Activated naive CD8-positive, alpha-beta T cell treated with anti-CD3 and anti-CD28 coated beads, Interleukin-2, amount 50 U/mL, for 24 hours (primary cell): ENCODE data around the gene SLC35F1.

ENCODE experiments used
- ATAC-seq: fragments of 150-1000 bp; cut with Tn5 transposase; one replicate; pipeline ENCODE4 v1.10.0; 2021
- DNase-seq: peaks from one replicate; pipeline ENCODE4 v3.0.0; 2021
- H3K27ac Mint-ChIP-seq: one replicate; pipeline ENCODE4 v1.8.0; 2021; ENCODE audit warnings: mild to moderate bottlenecking, mixed read lengths
- H3K27me3 Mint-ChIP-seq: one replicate; pipeline ENCODE4 v1.8.0; 2021; ENCODE audit warnings: mixed read lengths
- H3K36me3 Mint-ChIP-seq: one replicate; pipeline ENCODE4 v1.8.0; 2021; ENCODE audit warnings: low read depth, mixed read lengths
- H3K4me1 Mint-ChIP-seq: one replicate; pipeline ENCODE4 v1.8.0; 2021; ENCODE audit warnings: mixed read lengths
- H3K4me3 Mint-ChIP-seq: one replicate; pipeline ENCODE4 v1.8.0; 2021; ENCODE audit warnings: mild to moderate bottlenecking, moderate library complexity, mixed read lengths
- H3K9me3 Mint-ChIP-seq: one replicate; pipeline ENCODE4 v1.8.0; 2021; ENCODE audit warnings: mixed read lengths

SLC35F1 gene

GRCh38 chr6:117915846-117916245 is 8.8 kb downstream of the SLC35F1 start:
- Mint-ChIP-seq H3K27ac (no peak overlapping the region), H3K4me3 (no peak overlapping the region), H3K27me3 (peaks cover 18% of the 10 kb centered on the region), H3K4me1 (no peaks in the 10 kb centered on the region), H3K36me3 (no peaks in the 10 kb centered on the region), H3K9me3 (no peaks in the 10 kb centered on the region)
- ATAC-seq, result no peak
- no peak for DNase-seq

- DNase-seq, result no peak
- no peaks in the 10 kb centered on the region for H3K9me3 Mint-ChIP-seq
- no peaks in the 10 kb centered on the region for H3K36me3 Mint-ChIP-seq
- no peaks in the 10 kb centered on the region for H3K4me1 Mint-ChIP-seq
- peaks cover 17% of the 10 kb centered on the region for H3K27me3 Mint-ChIP-seq
- no peak for ATAC-seq
- no peak overlapping the region for H3K4me3 Mint-ChIP-seq
- H3K27ac Mint-ChIP-seq, result no peak overlapping the region
Measured at GRCh38 chr6:117916483-117916882, 9.4 kb downstream of the SLC35F1 start.

GRCh38 chr6:117917176-117917575 is 10.1 kb downstream of the SLC35F1 start:
- no peak for ATAC-seq
- H3K36me3 Mint-ChIP-seq, result no peaks in the 10 kb centered on the region
- no peak overlapping the region for H3K4me3 Mint-ChIP-seq

GRCh38 chr6:117918454-117918853 is 11.4 kb downstream of the SLC35F1 start:
- Mint-ChIP-seq H3K27ac (no peak overlapping the region), H3K4me1 (no peaks in the 10 kb centered on the region), H3K9me3 (no peaks in the 10 kb centered on the region), H3K27me3 (peaks cover 3% of the 10 kb centered on the region), H3K36me3 (no peaks in the 10 kb centered on the region), H3K4me3 (no peak overlapping the region)
- ATAC-seq, result no peak
- no peak for DNase-seq

More at GRCh38 chr6:117917176-117917575, 10.1 kb downstream of the SLC35F1 start:
- no peak overlapping the region for H3K27ac Mint-ChIP-seq
- H3K4me1 Mint-ChIP-seq, result no peaks in the 10 kb centered on the region
- peaks cover 10% of the 10 kb centered on the region for H3K27me3 Mint-ChIP-seq
- DNase-seq, result no peak
- no peaks in the 10 kb centered on the region for H3K9me3 Mint-ChIP-seq

- H3K9me3 Mint-ChIP-seq, result no peaks in the 10 kb centered on the region
Measured at GRCh38 chr6:117919275-117919674, 12.2 kb downstream of the SLC35F1 start.

GRCh38 chr6:117919775-117920729 is 13.0 kb downstream of the SLC35F1 start:
- Mint-ChIP-seq H3K9me3 (no peaks in the 10 kb centered on the region), H3K4me1 (no peaks in the 10 kb centered on the region), H3K36me3 (no peaks in the 10 kb centered on the region), H3K27ac (no peak overlapping the region), H3K4me3 (no peak overlapping the region), H3K27me3 (peaks cover 3% of the 10 kb centered on the region)
- DNase-seq, result no peak
- ATAC-seq, result peak; percentile 47

More at GRCh38 chr6:117919275-117919674, 12.2 kb downstream of the SLC35F1 start:
- H3K27ac Mint-ChIP-seq, result no peak overlapping the region
- H3K36me3 Mint-ChIP-seq, result no peaks in the 10 kb centered on the region
- no peak for ATAC-seq
- H3K27me3 Mint-ChIP-seq, result peaks cover 3% of the 10 kb centered on the region
- H3K4me1 Mint-ChIP-seq, result no peaks in the 10 kb centered on the region
- DNase-seq, result no peak
- H3K4me3 Mint-ChIP-seq, result no peak overlapping the region

- peaks cover 2% of the 10 kb centered on the region for H3K36me3 Mint-ChIP-seq
- ATAC-seq (no peak), DNase-seq (no peak)
- no peak overlapping the region for H3K27ac Mint-ChIP-seq
- no peaks in the 10 kb centered on the region for H3K4me1 Mint-ChIP-seq
- no peak overlapping the region for H3K4me3 Mint-ChIP-seq
- H3K9me3 Mint-ChIP-seq, result peaks cover 25% of the 10 kb centered on the region
- peaks cover 3% of the 10 kb centered on the region for H3K27me3 Mint-ChIP-seq
Measured at GRCh38 chr6:117924690-117925089, 17.6 kb downstream of the SLC35F1 start.

- peaks cover 33% of the 10 kb centered on the region for H3K9me3 Mint-ChIP-seq
- no peak overlapping the region for H3K4me3 Mint-ChIP-seq
- H3K36me3 Mint-ChIP-seq, result peaks cover 2% of the 10 kb centered on the region
- DNase-seq (no peak), ATAC-seq (no peak)
- H3K4me1 Mint-ChIP-seq, result no peaks in the 10 kb centered on the region
- no peaks in the 10 kb centered on the region for H3K27me3 Mint-ChIP-seq
- no peak overlapping the region for H3K27ac Mint-ChIP-seq
Measured at GRCh38 chr6:117927866-117928265, 20.8 kb downstream of the SLC35F1 start.

GRCh38 chr6:117928833-117929232 is 21.8 kb downstream of the SLC35F1 start:
- no peak for DNase-seq
- ATAC-seq, result no peak
- H3K4me3 Mint-ChIP-seq, result no peak overlapping the region
- no peaks in the 10 kb centered on the region for H3K27me3 Mint-ChIP-seq
- peaks cover 33% of the 10 kb centered on the region for H3K9me3 Mint-ChIP-seq
- H3K4me1 Mint-ChIP-seq, result no peaks in the 10 kb centered on the region
- no peak overlapping the region for H3K27ac Mint-ChIP-seq
- peaks cover 2% of the 10 kb centered on the region for H3K36me3 Mint-ChIP-seq

GRCh38 chr6:117929501-117929900 is 22.4 kb downstream of the SLC35F1 start:
- Mint-ChIP-seq H3K36me3 (peaks cover 2% of the 10 kb centered on the region), H3K27ac (no peak overlapping the region), H3K9me3 (peaks cover 33% of the 10 kb centered on the region), H3K4me1 (no peaks in the 10 kb centered on the region), H3K4me3 (no peak overlapping the region), H3K27me3 (peaks cover 1% of the 10 kb centered on the region)
- ATAC-seq (no peak), DNase-seq (no peak)

- DNase-seq (no peak), ATAC-seq (no peak)
- Mint-ChIP-seq H3K4me3 (no peak overlapping the region), H3K27me3 (peaks cover 1% of the 10 kb centered on the region), H3K4me1 (no peaks in the 10 kb centered on the region), H3K27ac (no peak overlapping the region), H3K36me3 (peaks cover 2% of the 10 kb centered on the region), H3K9me3 (peaks cover 33% of the 10 kb centered on the region)
Measured at GRCh38 chr6:117930645-117931044, 23.6 kb downstream of the SLC35F1 start.

- DNase-seq (no peak), ATAC-seq (no peak)
- Mint-ChIP-seq H3K27ac (no peak overlapping the region), H3K4me3 (no peak overlapping the region), H3K9me3 (peaks cover 29% of the 10 kb centered on the region), H3K36me3 (peaks cover 2% of the 10 kb centered on the region), H3K27me3 (peaks cover 1% of the 10 kb centered on the region), H3K4me1 (no peaks in the 10 kb centered on the region)
Measured at GRCh38 chr6:117932001-117932400, 24.9 kb downstream of the SLC35F1 start.

GRCh38 chr6:117932676-117933075 is 25.6 kb downstream of the SLC35F1 start:
- no peaks in the 10 kb centered on the region for H3K4me1 Mint-ChIP-seq
- no peak overlapping the region for H3K4me3 Mint-ChIP-seq
- DNase-seq, result no peak
- H3K27me3 Mint-ChIP-seq, result peaks cover 1% of the 10 kb centered on the region
- no peak overlapping the region for H3K27ac Mint-ChIP-seq
- no peak for ATAC-seq
- peaks cover 2% of the 10 kb centered on the region for H3K36me3 Mint-ChIP-seq
- H3K9me3 Mint-ChIP-seq, result peaks cover 23% of the 10 kb centered on the region

GRCh38 chr6:117933471-117933870 is 26.4 kb downstream of the SLC35F1 start:
- Mint-ChIP-seq H3K27ac (no peak overlapping the region), H3K9me3 (peaks cover 17% of the 10 kb centered on the region), H3K36me3 (peaks cover 2% of the 10 kb centered on the region), H3K4me3 (no peak overlapping the region), H3K27me3 (peaks cover 1% of the 10 kb centered on the region), H3K4me1 (no peaks in the 10 kb centered on the region)
- DNase-seq (no peak), ATAC-seq (no peak)

- no peak overlapping the region for H3K27ac Mint-ChIP-seq
- peaks cover 4% of the 10 kb centered on the region for H3K27me3 Mint-ChIP-seq
- H3K36me3 Mint-ChIP-seq, result no peaks in the 10 kb centered on the region
- DNase-seq, result no peak
- ATAC-seq, result no peak
- H3K4me1 Mint-ChIP-seq, result no peaks in the 10 kb centered on the region
- no peaks in the 10 kb centered on the region for H3K9me3 Mint-ChIP-seq
- no peak overlapping the region for H3K4me3 Mint-ChIP-seq
Measured at GRCh38 chr6:117938311-117938995, 31.4 kb downstream of the SLC35F1 start.
